Spleen (tissue), 11 donors: ENCODE data around the gene KCNJ16. TPM values are rescaled to one million over a fixed set of nuclear protein-coding genes. Genes with fewer than 3 reads are reported as not detected.

Experiments used
- DNase-seq: peaks from one replicate; pipeline ENCODE4 v3.0.0-alpha.2; 2020
- H3K27ac ChIP-seq, 8 donors: fragments of 200-600 bp; sonication (generic) in 7 of 8; 1 replicate in 4 of 8; 2 replicates in 4 of 8; pipeline versions ENCODE4 v1.5.0 to v1.8.0; 2016 to 2021; ENCODE audit warnings: inconsistent platforms in 4 of 8, mild to moderate bottlenecking in 4 of 8, moderate library complexity in 1 of 8
- H3K27me3 ChIP-seq, 7 donors: fragments of 200-600 bp; sonication (generic) in 6 of 7; replicated peaks in 1 of 7; 1 replicate in 4 of 7; 2 replicates in 3 of 7; pipeline versions ENCODE4 v1.5.0 to v1.8.0; 2016 to 2021; ENCODE audit warnings: inconsistent platforms in 3 of 7, mild to moderate bottlenecking in 1 of 7
- H3K36me3 ChIP-seq, 6 donors: fragments of 200-600 bp; sonication (generic) in 5 of 6; 1 replicate in 4 of 6; 2 replicates in 2 of 6; pipeline versions ENCODE4 v1.5.0 to v1.8.0; 2016 to 2021; ENCODE audit warnings: inconsistent platforms in 2 of 6
- H3K4me1 ChIP-seq, 6 donors: fragments of 200-600 bp; sonication (generic) in 5 of 6; 1 replicate in 3 of 6; 2 replicates in 3 of 6; pipeline versions ENCODE4 v1.5.0 to v1.8.0; 2016 to 2021; ENCODE audit warnings: inconsistent platforms in 3 of 6
- H3K4me3 ChIP-seq, 8 donors: fragments of 200-600 bp; sonication (generic) in 7 of 8; 1 replicate in 4 of 8; 2 replicates in 4 of 8; pipeline versions ENCODE4 v1.5.0 to v1.8.0; 2016 to 2021; ENCODE audit warnings: inconsistent platforms in 4 of 8, mild to moderate bottlenecking in 4 of 8, moderate library complexity in 2 of 8
- H3K9me3 ChIP-seq, 8 donors: fragments of 200-600 bp; sonication (generic) in 7 of 8; 1 replicate in 4 of 8; 2 replicates in 4 of 8; pipeline versions ENCODE4 v1.5.0 to v1.8.0; 2016 to 2021; ENCODE audit warnings: inconsistent platforms in 4 of 8
- POLR2A ChIP-seq, 3 donors: fragments of 450-650 bp; IDR thresholded peaks; one replicate each; pipeline ENCODE4 v1.5.1; 2017; ENCODE audit warnings: antibody characterized with exemption in 3 of 3, mild to moderate bottlenecking in 1 of 3
- POLR2AphosphoS5 ChIP-seq, 3 donors: sonication (generic); formaldehyde crosslinking; IDR thresholded peaks; one replicate each; pipeline ENCODE4 v1.5.1; 2017; ENCODE audit warnings: antibody characterized with exemption in 3 of 3
- WGBS, 5 donors: extraction: QIAGEN DNeasy Blood & Tissue Kit in 3 of 5; methylation state at CpG; one replicate each; pipeline versions ENCODE4 v1.1.5 to v1.1.7; 2013 to 2018; 5-methylcytosine and 5-hydroxymethylcytosine counted together
- intact Hi-C: fragments of 100-400 bp; cut with DNase I; formaldehyde crosslinking; loops from one replicate; pipeline ENCODE4 v1.15.0; 2023; ENCODE audit warnings: low total_unique reads
- polyA plus RNA-seq, 3 donors: library from polyadenylated mRNA; stranded (reverse); fragments of 200-250 nt; gene quantifications; one replicate each; pipeline ENCODE4 v1.2.1, GENCODE V29; 2013
- total RNA-seq, 7 donors: library from RNA; depleted of rRNA in 3 of 7; stranded (reverse); fragments of >200 nt in 3 of 7; fragmentation: NEBNext Ultra II Directional in 4 of 7; extraction: Animal tissue kit (Norgen Biotek cat#: 25700) in 4 of 7; gene quantifications; one replicate each; pipeline versions ENCODE4 v1.1.0 to v1.2.1, GENCODE V29; 2016 to 2021
- TF ChIP-seq, protein P1 (sequence below), 11 experiments: fragments of 200-600 bp in 7 of 11; fragments of 450-650 bp in 4 of 11; sonication (generic) in 4 of 11; IDR thresholded peaks in 8 of 11; conservative IDR thresholded peaks in 3 of 11; 1 replicate in 7 of 11; 2 replicates in 4 of 11; pipeline versions ENCODE4 v1.4.0 to v1.8.0; 2016 to 2021; ENCODE audit warnings: antibody characterized with exemption in 11 of 11, inconsistent platforms in 4 of 11, mild to moderate bottlenecking in 1 of 11
- donor health status: healthy with polysubstance abuse.
- donor health status: DM: no; HTN: no; CAD: no; lungs with moderate emphysema.
- donor health status: DM: no; HTN: no; CAD: no.
- donor health status: Bipolar disorder and iron deficiency.
- donor health status: healthy.
- donor health status: DM: no; HTN: no; CAD: no.
- donor health status: DM: yes; HTN: yes; CAD: no.

The KCNJ16 gene
- total and polyA plus RNA-seq, 10 donors, result 0.12 to 2.2 (median 0.86) TPM

DNA sequence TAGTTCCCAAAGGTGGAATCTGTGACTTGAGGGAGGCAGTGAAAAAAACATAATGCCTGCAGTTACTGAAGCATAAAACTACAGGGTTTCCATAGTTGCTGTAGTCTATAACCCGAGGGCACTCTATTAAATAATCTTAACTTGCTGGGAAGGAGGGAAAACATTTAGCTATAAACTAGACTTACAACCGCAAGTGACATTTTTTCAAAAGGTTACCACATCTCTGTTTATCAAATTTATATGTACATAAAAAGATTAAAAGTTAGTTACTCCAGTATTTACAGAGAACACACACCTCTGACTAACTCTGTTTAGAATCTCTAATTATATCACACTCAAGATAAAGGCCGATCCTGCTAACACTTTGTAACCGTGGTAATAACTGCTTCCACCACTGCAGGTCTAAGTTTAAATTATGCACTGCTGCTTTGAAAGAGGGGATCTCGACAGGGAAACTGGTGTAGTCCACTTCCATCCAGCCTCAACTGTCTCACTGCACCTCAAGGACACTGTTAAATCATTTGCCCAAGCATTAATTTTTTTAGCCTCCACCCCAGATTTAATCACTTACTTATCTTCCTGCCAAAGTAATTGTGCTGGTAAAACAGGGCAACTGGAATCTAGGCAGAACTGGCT, 14.6 kb downstream of the KCNJ16 start:
- Histone ChIP-seq H3K4me3 (no peak overlapping the region), H3K4me1 (no peaks in the 10 kb centered on the region), H3K27ac (peak overlapping the region in 6 of 8 donors; percentile 2 to 48 (median 10)), H3K36me3 (no peaks in the 10 kb centered on the region), H3K9me3 (no peaks in the 10 kb centered on the region), H3K27me3 (no peaks in the 10 kb centered on the region)
- WGBS, 5 donors, result 61 to 78% (median 65%) methylated on average over 5 of the region's 5 CpGs
- DNase-seq, result no peak
- intact Hi-C loops, result no loop called here
- TF ChIP-seq POLR2A (IDR thresholded peaks at IDR 0.05) (no peak), POLR2AphosphoS5 (IDR thresholded peaks at IDR 0.05) (no peak)
- TF ChIP-seq, protein P1, sequence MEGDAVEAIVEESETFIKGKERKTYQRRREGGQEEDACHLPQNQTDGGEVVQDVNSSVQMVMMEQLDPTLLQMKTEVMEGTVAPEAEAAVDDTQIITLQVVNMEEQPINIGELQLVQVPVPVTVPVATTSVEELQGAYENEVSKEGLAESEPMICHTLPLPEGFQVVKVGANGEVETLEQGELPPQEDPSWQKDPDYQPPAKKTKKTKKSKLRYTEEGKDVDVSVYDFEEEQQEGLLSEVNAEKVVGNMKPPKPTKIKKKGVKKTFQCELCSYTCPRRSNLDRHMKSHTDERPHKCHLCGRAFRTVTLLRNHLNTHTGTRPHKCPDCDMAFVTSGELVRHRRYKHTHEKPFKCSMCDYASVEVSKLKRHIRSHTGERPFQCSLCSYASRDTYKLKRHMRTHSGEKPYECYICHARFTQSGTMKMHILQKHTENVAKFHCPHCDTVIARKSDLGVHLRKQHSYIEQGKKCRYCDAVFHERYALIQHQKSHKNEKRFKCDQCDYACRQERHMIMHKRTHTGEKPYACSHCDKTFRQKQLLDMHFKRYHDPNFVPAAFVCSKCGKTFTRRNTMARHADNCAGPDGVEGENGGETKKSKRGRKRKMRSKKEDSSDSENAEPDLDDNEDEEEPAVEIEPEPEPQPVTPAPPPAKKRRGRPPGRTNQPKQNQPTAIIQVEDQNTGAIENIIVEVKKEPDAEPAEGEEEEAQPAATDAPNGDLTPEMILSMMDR (IDR thresholded peaks at IDR 0.05 in 8 of 11, conservative IDR thresholded peaks at IDR 0.05 in 3 of 11), result no peak

DNA sequence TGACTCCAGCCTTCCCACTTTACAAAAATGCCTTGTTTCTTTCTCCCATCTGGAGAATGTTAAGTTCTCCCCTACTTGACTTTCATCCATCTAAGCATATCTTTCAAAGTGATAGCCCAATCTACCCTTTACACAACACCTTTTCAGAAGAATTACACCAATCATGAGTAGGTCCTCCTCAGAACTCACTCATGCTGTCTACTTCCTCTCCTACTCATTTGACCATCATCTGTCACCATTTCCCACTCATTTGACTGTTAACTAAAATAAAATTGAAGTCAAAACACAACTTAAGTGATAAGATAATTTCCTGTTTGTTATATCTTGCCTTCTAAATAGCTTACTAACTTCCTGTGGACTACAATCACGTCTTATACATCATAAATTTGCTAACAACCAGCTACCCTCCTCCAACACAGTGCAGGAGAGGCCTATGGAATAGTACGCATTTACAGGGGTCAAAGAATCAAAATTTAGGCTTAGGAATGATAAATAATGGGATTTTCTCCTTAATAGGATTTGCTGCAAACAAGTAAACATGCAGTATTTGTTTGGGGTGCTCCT, 16.1 kb downstream of the KCNJ16 start:
- no peaks in the 10 kb centered on the region for H3K9me3 ChIP-seq
- TF ChIP-seq POLR2A (IDR thresholded peaks at IDR 0.05) (no peak), POLR2AphosphoS5 (IDR thresholded peaks at IDR 0.05) (no peak)
- TF ChIP-seq, protein P1 (IDR thresholded peaks at IDR 0.05 in 8 of 11, conservative IDR thresholded peaks at IDR 0.05 in 3 of 11), result no peak
- no peak for DNase-seq
- peak overlapping the region in 2 of 8 donors; percentile 21 to 48 for H3K27ac ChIP-seq
- H3K4me3 ChIP-seq, result no peak overlapping the region
- H3K36me3 ChIP-seq, result no peaks in the 10 kb centered on the region
- H3K4me1 ChIP-seq, result no peaks in the 10 kb centered on the region
- no peaks in the 10 kb centered on the region for H3K27me3 ChIP-seq
- intact Hi-C loops, result no loop called here
- 57 to 64% (median 58%) methylated on average over 2 of the region's 2 CpGs for WGBS, 5 donors

DNA sequence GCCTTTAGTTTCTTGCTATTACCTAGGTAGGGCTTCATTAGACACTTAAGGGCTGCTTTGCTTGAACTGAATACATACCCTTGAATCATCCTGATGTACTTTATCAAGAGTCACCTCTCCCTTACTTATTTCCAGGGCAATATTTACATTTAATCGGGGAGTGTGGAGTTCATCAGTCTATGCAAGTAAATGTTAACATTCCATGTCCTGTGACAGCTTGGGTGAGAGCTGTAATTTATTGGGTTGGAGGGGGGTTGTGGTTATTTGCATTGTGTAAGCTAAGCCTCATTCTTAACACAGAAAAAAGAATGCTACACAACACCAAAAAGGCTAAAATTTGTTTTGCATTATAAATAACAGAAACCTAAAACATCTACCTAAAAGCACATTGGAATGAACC, 16.7 kb downstream of the KCNJ16 start:
- intact Hi-C loops, result no loop called here
- Histone ChIP-seq H3K9me3 (no peaks in the 10 kb centered on the region), H3K27ac (no peak overlapping the region), H3K4me3 (no peak overlapping the region), H3K36me3 (no peaks in the 10 kb centered on the region), H3K27me3 (no peaks in the 10 kb centered on the region), H3K4me1 (no peaks in the 10 kb centered on the region)
- DNase-seq, result no peak
- 9 to 19% (median 16%) methylated on average over 1 of the region's 1 CpG for WGBS, 5 donors
- TF ChIP-seq POLR2A (IDR thresholded peaks at IDR 0.05), result no peak
- no peak for TF ChIP-seq POLR2AphosphoS5 (IDR thresholded peaks at IDR 0.05)
- TF ChIP-seq, protein P1 (IDR thresholded peaks at IDR 0.05 in 8 of 11, conservative IDR thresholded peaks at IDR 0.05 in 3 of 11), result no peak

DNA sequence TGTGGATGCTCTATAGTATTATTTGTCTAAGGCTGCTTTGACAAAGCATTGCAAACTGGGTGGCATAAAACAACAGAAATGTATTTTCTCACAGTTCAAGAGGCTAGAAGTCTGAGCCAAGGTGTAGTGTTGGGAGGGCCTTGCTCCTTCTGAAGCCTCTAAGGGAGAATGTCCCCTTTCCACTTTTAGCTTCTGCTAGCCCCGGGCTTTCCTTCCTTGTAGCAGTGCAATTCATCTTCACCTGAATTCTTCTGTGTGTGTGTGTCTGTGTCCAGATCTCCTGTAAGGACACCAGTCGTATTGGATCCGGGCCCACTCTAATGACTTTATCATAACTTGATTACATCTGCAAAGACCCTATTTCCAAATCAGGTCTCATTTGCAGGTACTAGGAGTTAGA, 18.1 kb downstream of the KCNJ16 start:
- TF ChIP-seq POLR2A (IDR thresholded peaks at IDR 0.05), result no peak
- TF ChIP-seq, protein P1 (IDR thresholded peaks at IDR 0.05 in 8 of 11, conservative IDR thresholded peaks at IDR 0.05 in 3 of 11), result no peak
- TF ChIP-seq POLR2AphosphoS5 (IDR thresholded peaks at IDR 0.05), result no peak
- Histone ChIP-seq H3K36me3 (no peaks in the 10 kb centered on the region), H3K9me3 (no peaks in the 10 kb centered on the region), H3K4me3 (no peak overlapping the region), H3K27me3 (no peaks in the 10 kb centered on the region), H3K27ac (no peak overlapping the region), H3K4me1 (no peaks in the 10 kb centered on the region)
- DNase-seq, result no peak
- WGBS, 5 donors, result 90 to 97% (median 94%) methylated on average over 3 of the region's 3 CpGs
- intact Hi-C loops, result no loop called here
